K562 (cell line): ENCODE results near the gene FIZ1. TPM values are rescaled to one million over a fixed set of nuclear protein-coding genes. Genes with fewer than 3 reads are reported as not detected.

Experiments used
- ATAC-seq: fragments of 200-7000 bp; cut with Tn5 transposase; 3 replicates; pipeline ENCODE4 v1.9.1; 2020; ENCODE audit warnings: moderate library complexity
- BruUV-seq: library from RNA; stranded (reverse); fragments of 400-500 nt; replicated peaks from 2 replicates; lab custom pipeline; 2021; lab: Mats Ljungman, UMichigan
- CTCF ChIA-PET: fragments of 300-600 bp; formaldehyde crosslinking; extraction: SDS; loops from one replicate; lab custom pipeline; 2021; ENCODE audit warnings: low intra/inter-chr PET ratio; lab: Yijun Ruan, JAX
- POLR2A ChIA-PET: fragments of 300-600, 350-650 bp; sonication (Branson Sonifier 250); formaldehyde crosslinking; extraction: SDS; loops from one replicate; lab custom pipeline; 2021; ENCODE audit warnings: antibody characterized with exemption, inconsistent platforms; lab: Yijun Ruan, JAX
- DNase-seq, 4 experiments: peaks; one replicate each; pipeline versions ENCODE4 v3.0.0 to v3.0.0-alpha.2; 2011 to 2018; ENCODE audit warnings: low spot score in 3 of 4, mixed read lengths in 3 of 4; ENCODE audit errors: extremely low read depth in 1 of 4
- FAIRE-seq: peaks from 2 replicates; lab custom pipeline; 2011; peaks lifted over from hg19 to GRCh38; lab: Jason Lieb, UNC
- H2AFZ ChIP-seq: 2 replicates; pipeline ENCODE4 v1.6.0; 2011; ENCODE audit warnings: low read depth, low read length, control low read depth, inconsistent platforms
- H3K27ac ChIP-seq: fragments of 200-600 bp; 3 replicates; pipeline ENCODE4 v1.8.0; 2011; ENCODE audit warnings: low read depth, mild to moderate bottlenecking, control low read depth, inconsistent platforms, low read length, moderate library complexity, mixed read lengths; ENCODE audit errors: extremely low read depth
- H3K27me3 ChIP-seq, 2 experiments: fragments of 300-600 bp in 1 of 2; 2 replicates in 1 of 2; 3 replicates in 1 of 2; pipeline versions ENCODE4 v1.6.0 to v1.8.0; 2011; ENCODE audit warnings: inconsistent platforms in 2 of 2, low read length in 2 of 2, mild to moderate bottlenecking in 1 of 2, mixed read lengths in 1 of 2, moderate library complexity in 1 of 2; ENCODE audit not compliant: control insufficient read depth in 2 of 2, insufficient read depth in 2 of 2
- H3K36me3 ChIP-seq: fragments of 300-600 bp; 3 replicates; pipeline ENCODE4 v1.8.0; 2011; ENCODE audit warnings: mild to moderate bottlenecking, low read length, inconsistent platforms; ENCODE audit not compliant: control insufficient read depth, insufficient read depth
- H3K4me1 ChIP-seq, 2 experiments: fragments of 200-600 bp in 1 of 2; replicated peaks in 1 of 2; 2 replicates in 1 of 2; 3 replicates in 1 of 2; pipeline versions ENCODE4 v1.5.1 to v1.8.0; 2011; ENCODE audit warnings: inconsistent platforms in 2 of 2, low read length in 2 of 2, mild to moderate bottlenecking in 1 of 2, mixed read lengths in 1 of 2, moderate library complexity in 1 of 2; ENCODE audit not compliant: control insufficient read depth in 2 of 2, insufficient read depth in 2 of 2
- H3K4me2 ChIP-seq: 2 replicates; pipeline ENCODE4 v1.6.1; 2011; ENCODE audit warnings: low read length, control low read depth, inconsistent platforms, mixed read lengths; ENCODE audit not compliant: insufficient read depth
- H3K4me3 ChIP-seq: fragments of 200-600 bp; sonication (generic), shearing (Covaris generic); 2 replicates; pipeline ENCODE4 v1.5.1; 2016; ENCODE audit warnings: control low read depth, inconsistent platforms
- H3K79me2 ChIP-seq: fragments of 200-600 bp; 3 replicates; pipeline ENCODE4 v1.8.0; 2011; ENCODE audit warnings: low read length, inconsistent platforms; ENCODE audit not compliant: control insufficient read depth, insufficient read depth
- H3K9ac ChIP-seq, 2 experiments: 2 replicates each; pipeline versions ENCODE4 v1.6.0 to v1.6.1; 2011; ENCODE audit warnings: low read depth in 2 of 2, low read length in 2 of 2, control low read depth in 1 of 2, inconsistent platforms in 1 of 2, mild to moderate bottlenecking in 1 of 2, mixed read lengths in 1 of 2; ENCODE audit not compliant: insufficient read depth in 1 of 2
- H3K9me1 ChIP-seq: one replicate; pipeline ENCODE4 v1.6.0; 2011; ENCODE audit warnings: inconsistent platforms, mild to moderate bottlenecking, low read length, moderate library complexity; ENCODE audit not compliant: control insufficient read depth, insufficient read depth
- H3K9me3 ChIP-seq: replicated peaks from 2 replicates; pipeline ENCODE4 v1.5.1; 2011; ENCODE audit warnings: low read depth, low read length, inconsistent platforms; ENCODE audit not compliant: control insufficient read depth, insufficient read depth
- H4K20me1 ChIP-seq: replicated peaks from 2 replicates; pipeline ENCODE4 v1.6.1; 2011; ENCODE audit warnings: low read length, inconsistent platforms, mixed read lengths; ENCODE audit not compliant: control insufficient read depth, insufficient read depth
- ARHGAP35 ChIP-seq: fragments of 450-650 bp; IDR thresholded peaks from 2 replicates; pipeline ENCODE4 v1.6.1; 2018; ENCODE audit not compliant: partially characterized antibody
- CEBPB ChIP-seq: fragments of 450-650 bp; IDR thresholded peaks from 2 replicates; pipeline ENCODE4 v1.6.1; 2016; ENCODE audit warnings: missing genetic modification characterization, missing compliant biosample characterization
- DNMT1 ChIP-seq: fragments of 450-650 bp; IDR thresholded peaks from 2 replicates; pipeline ENCODE4 v1.6.1; 2016; ENCODE audit warnings: antibody characterized with exemption, mild to moderate bottlenecking
- HCFC1 ChIP-seq: IDR thresholded peaks from 2 replicates; pipeline ENCODE4 v1.6.1; 2012; ENCODE audit warnings: low read depth, low read length, improper control_type of control experiment
- HDAC6 ChIP-seq: IDR thresholded peaks from 2 replicates; pipeline ENCODE4 v1.6.1; 2012; ENCODE audit warnings: low read depth, mild to moderate bottlenecking, control low read depth, inconsistent platforms, low read length, moderate library complexity
- HMG20A ChIP-seq: fragments of 450-650 bp; formaldehyde crosslinking; conservative IDR thresholded peaks from 2 replicates; pipeline ENCODE4 v1.4.0; 2020; ENCODE audit warnings: mild to moderate bottlenecking, mixed read lengths
- MAFK ChIP-seq: IDR thresholded peaks from 2 replicates; pipeline ENCODE4 v1.6.1; 2011; ENCODE audit warnings: low read length, improper control_type of control experiment
- MXI1 ChIP-seq: IDR thresholded peaks from 2 replicates; pipeline ENCODE4 v1.6.1; 2011; ENCODE audit warnings: low read depth, mild to moderate bottlenecking, improper control_type of control experiment, low read length
- NR2C1 ChIP-seq, 2 experiments: fragments of 450-650 bp; IDR thresholded peaks; 2 replicates each; pipeline ENCODE4 v1.6.1; 2017; ENCODE audit warnings: mild to moderate bottlenecking in 2 of 2, antibody characterized with exemption in 1 of 2, inconsistent platforms in 1 of 2, missing compliant biosample characterization in 1 of 2, missing genetic modification characterization in 1 of 2
- PHB ChIP-seq: fragments of 250-450 bp; sonication (Bioruptor Pico); IDR thresholded peaks from 2 replicates; pipeline ENCODE4 v1.5.0; 2021
- RBM39 ChIP-seq: fragments of 200-400 bp; formaldehyde crosslinking; optimal IDR thresholded peaks from 2 replicates; pipeline ENCODE3; 2018; ENCODE audit warnings: low read depth, low read length
- SMARCA4 ChIP-seq: fragments of 450-650 bp; IDR thresholded peaks from 2 replicates; pipeline ENCODE4 v1.6.1; 2016
- SRF ChIP-seq, 2 experiments: fragments of 250-450, 450-650 bp in 1 of 2; sonication (Bioruptor Pico) in 1 of 2; sonication (generic) in 1 of 2; formaldehyde crosslinking; IDR thresholded peaks; 2 replicates each; pipeline versions ENCODE4 v1.5.0 to v1.5.1; 2020 to 2022; ENCODE audit warnings: mild to moderate bottlenecking in 1 of 2, missing genetic modification reagents in 1 of 2
- YY1 ChIP-seq, 3 experiments: IDR thresholded peaks; 2 replicates each; pipeline ENCODE4 v1.6.1; 2011; ENCODE audit warnings: low read length in 2 of 3, mild to moderate bottlenecking in 2 of 3, moderate library complexity in 2 of 3, borderline replicate concordance in 1 of 3, control low read depth in 1 of 3, low read depth in 1 of 3; ENCODE audit not compliant: insufficient read depth in 3 of 3, insufficient replicate concordance in 2 of 3, control insufficient read depth in 1 of 3, insufficient read length in 1 of 3; ENCODE audit errors: extremely low read depth in 1 of 3
- WGBS: fragments of 100-300 bp; shearing (Covaris generic); methylation state at CpG from one replicate; pipeline ENCODE4 v1.1.6; 2016; ENCODE audit warnings: low coverage, mixed read lengths; ENCODE audit not compliant: insufficient coverage; ENCODE audit errors: missing lambda C conversion rate; 5-methylcytosine and 5-hydroxymethylcytosine counted together
- in situ Hi-C: fragments of 300-500 bp; cut with MboI; formaldehyde crosslinking; loops from 4 replicates; pipeline ENCODE4 v1.15.0; 2018; ENCODE audit warnings: inconsistent platforms, mixed read lengths
- intact Hi-C: fragments of 100-400 bp; cut with micrococcal nuclease; formaldehyde crosslinking; loops from 2 replicates; pipeline ENCODE4 v1.14.2; 2022
- polyA plus RNA-seq, 8 experiments: library from polyadenylated mRNA; depleted of rRNA in 4 of 8; stranded (reverse) in 5 of 8; unstranded in 3 of 8; fragments of >200 nt; fragmentation: Nextera tagmentation in 2 of 8; fragmentation: Illumina TruSeq in 1 of 8; extraction: Ambion mirVana in 2 of 8; extraction: Trizol in 1 of 8; gene quantifications; 2 replicates each; pipeline versions ENCODE4 v1.2.1 to v1.2.3, GENCODE V29; 2011 to 2014; ENCODE audit warnings: inconsistent platforms in 1 of 8, missing spikeins in 1 of 8
- total RNA-seq, 7 experiments: library from RNA; depleted of rRNA in 6 of 7; stranded (reverse); fragments of >200 nt in 6 of 7; fragmentation: Illumina TruSeq in 2 of 7; extraction: Trizol in 2 of 7; gene quantifications; 2 replicates each; pipeline versions ENCODE4 v1.2.1 to v1.2.3, GENCODE V29; 2011 to 2021; ENCODE audit warnings: low replicate concordance in 1 of 7
- TF ChIP-seq, protein P1 (sequence below), 2 experiments: fragments of 450-650 bp in 1 of 2; sonication (generic) in 1 of 2; formaldehyde crosslinking in 1 of 2; IDR thresholded peaks in 1 of 2; conservative IDR thresholded peaks in 1 of 2; 2 replicates each; pipeline versions ENCODE4 v1.6.1 to v1.8.1; 2016 to 2023; ENCODE audit warnings: mild to moderate bottlenecking in 2 of 2, moderate library complexity in 2 of 2, inconsistent platforms in 1 of 2, missing genetic modification reagents in 1 of 2
- TF ChIP-seq, protein P2 (sequence below): fragments of 450-650 bp; IDR thresholded peaks from 2 replicates; pipeline ENCODE4 v1.7.1; 2018; ENCODE audit warnings: mild to moderate bottlenecking, low read depth; ENCODE audit not compliant: partially characterized antibody

FIZ1 gene
- total and polyA plus RNA-seq, 9 of the 15 experiments (the other 6 are each of a cell fraction or from before 2014, with no cell fraction given): 0.79 to 17.5 (median 5.5) TPM

GRCh38 chr19:55581145-55581822 is 18.0 kb downstream of the FIZ1 start (continued):
- no peak for TF ChIP-seq HMG20A
- TF ChIP-seq, protein P1, sequence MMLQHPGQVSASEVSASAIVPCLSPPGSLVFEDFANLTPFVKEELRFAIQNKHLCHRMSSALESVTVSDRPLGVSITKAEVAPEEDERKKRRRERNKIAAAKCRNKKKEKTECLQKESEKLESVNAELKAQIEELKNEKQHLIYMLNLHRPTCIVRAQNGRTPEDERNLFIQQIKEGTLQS (IDR thresholded peaks at IDR 0.05): no peak
- TF ChIP-seq, protein P1 (CRISPR knock-in tag; conservative IDR thresholded peaks at IDR 0.05): no peak
- no peak for TF ChIP-seq PHB (CRISPR knock-in tag)
- no peak for TF ChIP-seq RBM39
- TF ChIP-seq MXI1: no peak
- TF ChIP-seq SRF (CRISPR knock-in tag; IDR thresholded peaks at IDR 0.05): no peak

- peaks cover 8 to 12% of the 10 kb centered on the region in 2 experiments; a peak in 4 of 5 replicates for H3K27me3 ChIP-seq
- ChIA-PET POLR2A (interaction anchor here (0.6 to 1.9 kb wide), 4 partner anchors 18 to 97 kb away, joined by 3 to 9 read pairs (median 3); partner anchors contain the start of gene FIZ1), CTCF (no interaction called here)
- no peaks in the 10 kb centered on the region for H3K9me3 ChIP-seq
- H3K9ac ChIP-seq: peak within 1 kb of the TSS; percentile 77 to 95
- intact Hi-C loops (no loop called here), in situ Hi-C loops (no loop called here)
- H3K36me3 ChIP-seq: peaks cover 12% of the 10 kb centered on the region; the same call in 2 of the 3 replicates
- H3K4me1 ChIP-seq: peaks cover 9 to 29% of the 10 kb centered on the region in 2 experiments; a peak in 3 of 5 replicates
- 3% methylated on average over 12 of the region's 24 CpGs for WGBS
- ATAC-seq: peak; percentile 91
- peak; percentile 87 for FAIRE-seq
- peak within 1 kb of the TSS; percentile 85 for H3K4me3 ChIP-seq
- DNase-seq: peak; percentile 86 to 93 (median 88)
- peak within 1 kb of the TSS; percentile 89 for H2AFZ ChIP-seq
- no peaks in the 10 kb centered on the region for H4K20me1 ChIP-seq
- peaks cover 12% of the 10 kb centered on the region for H3K79me2 ChIP-seq
- peak within 1 kb of the TSS; percentile 76 for H3K27ac ChIP-seq
- H3K4me2 ChIP-seq: peak within 1 kb of the TSS; percentile 83
- BruUV-seq: no TSS peak
- H3K9me1 ChIP-seq: no peaks in the 10 kb centered on the region
- TF ChIP-seq MAFK: no peak
- TF ChIP-seq DNMT1: no peak
- no peak for TF ChIP-seq HDAC6
- TF ChIP-seq HCFC1: peak; percentile 73
- TF ChIP-seq SRF (CRISPR knock-in tag; IDR thresholded peaks at IDR 0.05): 0 out of 4 replicates have a peak, but pooled peaks of 1 of the 2 experiments have one; percentile 40
- no peak for TF ChIP-seq NR2C1 (IDR thresholded peaks at IDR 0.05)
- no peak for TF ChIP-seq NR2C1 (tag; IDR thresholded peaks at IDR 0.05)
- no peak for TF ChIP-seq ARHGAP35
- TF ChIP-seq YY1 (IDR thresholded peaks at IDR 0.05; ENCODE audit: borderline replicate concordance in 1 of 3, control insufficient read depth in 1 of 3, extremely low read depth in 1 of 3, insufficient read depth in 3 of 3, insufficient read length in 1 of 3, insufficient replicate concordance in 2 of 3, low read depth in 1 of 3, low read length in 2 of 3): peak in 2 of 3 experiments; percentile 43 to 69
- TF ChIP-seq, protein P2, sequence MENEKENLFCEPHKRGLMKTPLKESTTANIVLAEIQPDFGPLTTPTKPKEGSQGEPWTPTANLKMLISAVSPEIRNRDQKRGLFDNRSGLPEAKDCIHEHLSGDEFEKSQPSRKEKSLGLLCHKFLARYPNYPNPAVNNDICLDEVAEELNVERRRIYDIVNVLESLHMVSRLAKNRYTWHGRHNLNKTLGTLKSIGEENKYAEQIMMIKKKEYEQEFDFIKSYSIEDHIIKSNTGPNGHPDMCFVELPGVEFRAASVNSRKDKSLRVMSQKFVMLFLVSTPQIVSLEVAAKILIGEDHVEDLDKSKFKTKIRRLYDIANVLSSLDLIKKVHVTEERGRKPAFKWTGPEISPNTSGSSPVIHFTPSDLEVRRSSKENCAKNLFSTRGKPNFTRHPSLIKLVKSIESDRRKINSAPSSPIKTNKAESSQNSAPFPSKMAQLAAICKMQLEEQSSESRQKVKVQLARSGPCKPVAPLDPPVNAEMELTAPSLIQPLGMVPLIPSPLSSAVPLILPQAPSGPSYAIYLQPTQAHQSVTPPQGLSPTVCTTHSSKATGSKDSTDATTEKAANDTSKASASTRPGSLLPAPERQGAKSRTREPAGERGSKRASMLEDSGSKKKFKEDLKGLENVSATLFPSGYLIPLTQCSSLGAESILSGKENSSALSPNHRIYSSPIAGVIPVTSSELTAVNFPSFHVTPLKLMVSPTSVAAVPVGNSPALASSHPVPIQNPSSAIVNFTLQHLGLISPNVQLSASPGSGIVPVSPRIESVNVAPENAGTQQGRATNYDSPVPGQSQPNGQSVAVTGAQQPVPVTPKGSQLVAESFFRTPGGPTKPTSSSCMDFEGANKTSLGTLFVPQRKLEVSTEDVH: no peak
- TF ChIP-seq SMARCA4: no peak
- TF ChIP-seq CEBPB (tag): no peak
Measured at GRCh38 chr19:55580628-55581144, 18.6 kb downstream of the FIZ1 start, which contains the start of gene ZNF579. TSS of gene ZNF579 (minus strand) at chr19:55580848. CDS start at chr19:55579639, 1,209 bp downstream.
